Measurements from ENCODE around the gene LYZL4.
A peak's percentile ranks its signal among the peaks of the same experiment; 100 is the strongest.

Gene LYZL4

GRCh38 chr3:42410370-42411131 lies at the start of gene LYZL4:
TSS of gene LYZL4 (minus strand) at chr3:42410610. CDS start at chr3:42407251, 3,359 bp downstream.
- no peak for DNase-seq (ENCODE audit: low spot score)

- DNase-seq (ENCODE audit: low spot score): no peak
Observed at GRCh38 chr3:42459151-42459550, 48.7 kb upstream of the LYZL4 start.

GRCh38 chr3:42456211-42456610 lies 45.8 kb upstream of the LYZL4 start:
- no peak for DNase-seq (ENCODE audit: low spot score)

GRCh38 chr3:42451546-42452230 lies 41.3 kb upstream of the LYZL4 start:
- DNase-seq (ENCODE audit: low spot score): no peak

- no peak for DNase-seq (ENCODE audit: low spot score)
Observed at GRCh38 chr3:42451116-42451515, 40.7 kb upstream of the LYZL4 start.

GRCh38 chr3:42450567-42450966 lies 40.2 kb upstream of the LYZL4 start:
- DNase-seq (ENCODE audit: low spot score): no peak

GRCh38 chr3:42447481-42447880 lies 37.1 kb upstream of the LYZL4 start:
- DNase-seq (ENCODE audit: low spot score): no peak

GRCh38 chr3:42446111-42447050 lies 36.0 kb upstream of the LYZL4 start:
- DNase-seq (ENCODE audit: low spot score): no peak

- DNase-seq (ENCODE audit: low spot score): peak; percentile 79
Observed at GRCh38 chr3:42443819-42444436, 33.5 kb upstream of the LYZL4 start.

- DNase-seq (ENCODE audit: low spot score): no peak
Observed at GRCh38 chr3:42443292-42443691, 32.9 kb upstream of the LYZL4 start.

- no peak for DNase-seq (ENCODE audit: low spot score)
Observed at GRCh38 chr3:42442640-42443039, 32.2 kb upstream of the LYZL4 start.

- DNase-seq (ENCODE audit: low spot score): no peak
Observed at GRCh38 chr3:42441791-42442190, 31.4 kb upstream of the LYZL4 start.

- DNase-seq (ENCODE audit: low spot score): no peak
Observed at GRCh38 chr3:42440924-42441323, 30.5 kb upstream of the LYZL4 start.

- peak; percentile 84 for DNase-seq (ENCODE audit: low spot score)
Observed at GRCh38 chr3:42439261-42440115, 29.1 kb upstream of the LYZL4 start.

GRCh38 chr3:42438758-42439157 lies 28.3 kb upstream of the LYZL4 start:
- no peak for DNase-seq (ENCODE audit: low spot score)

GRCh38 chr3:42438193-42438592 lies 27.8 kb upstream of the LYZL4 start:
- no peak for DNase-seq (ENCODE audit: low spot score)

- DNase-seq (ENCODE audit: low spot score): no peak
Observed at GRCh38 chr3:42434777-42435380, 24.5 kb upstream of the LYZL4 start.

- no peak for DNase-seq (ENCODE audit: low spot score)
Observed at GRCh38 chr3:42432485-42432884, 22.1 kb upstream of the LYZL4 start.

GRCh38 chr3:42430781-42431532 lies 20.5 kb upstream of the LYZL4 start:
- no peak for DNase-seq (ENCODE audit: low spot score)

- DNase-seq (ENCODE audit: low spot score): no peak
Observed at GRCh38 chr3:42428830-42429229, 18.4 kb upstream of the LYZL4 start.
